ENCODE results near the gene VILL.
"Not testable (repeated sequence)": the region's sequence is repeated elsewhere in the genome, so short reads cannot be mapped to it uniquely, and the experiment has no call there.

The VILL gene

GRCh38 chr3:37968199-37968598 is 22.4 kb upstream of the VILL start:
- TF ChIP-seq, protein P1, sequence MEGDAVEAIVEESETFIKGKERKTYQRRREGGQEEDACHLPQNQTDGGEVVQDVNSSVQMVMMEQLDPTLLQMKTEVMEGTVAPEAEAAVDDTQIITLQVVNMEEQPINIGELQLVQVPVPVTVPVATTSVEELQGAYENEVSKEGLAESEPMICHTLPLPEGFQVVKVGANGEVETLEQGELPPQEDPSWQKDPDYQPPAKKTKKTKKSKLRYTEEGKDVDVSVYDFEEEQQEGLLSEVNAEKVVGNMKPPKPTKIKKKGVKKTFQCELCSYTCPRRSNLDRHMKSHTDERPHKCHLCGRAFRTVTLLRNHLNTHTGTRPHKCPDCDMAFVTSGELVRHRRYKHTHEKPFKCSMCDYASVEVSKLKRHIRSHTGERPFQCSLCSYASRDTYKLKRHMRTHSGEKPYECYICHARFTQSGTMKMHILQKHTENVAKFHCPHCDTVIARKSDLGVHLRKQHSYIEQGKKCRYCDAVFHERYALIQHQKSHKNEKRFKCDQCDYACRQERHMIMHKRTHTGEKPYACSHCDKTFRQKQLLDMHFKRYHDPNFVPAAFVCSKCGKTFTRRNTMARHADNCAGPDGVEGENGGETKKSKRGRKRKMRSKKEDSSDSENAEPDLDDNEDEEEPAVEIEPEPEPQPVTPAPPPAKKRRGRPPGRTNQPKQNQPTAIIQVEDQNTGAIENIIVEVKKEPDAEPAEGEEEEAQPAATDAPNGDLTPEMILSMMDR (IDR thresholded peaks at IDR 0.05; ENCODE audit: extremely low read depth, insufficient read depth, missing control alignments), result no peak
- in situ Hi-C loops (cut with MboI; ENCODE audit: low pct_unique_long_range_greater_than_20kb, low sequenced_read_pairs, unreplicated experiment), result loop anchor here (10.0 kb wide), 1 partner anchor 113 kb away; no protein-coding TSS in a partner anchor

GRCh38 chr3:37968813-37969595 is 21.6 kb upstream of the VILL start:
- TF ChIP-seq, protein P1 (IDR thresholded peaks at IDR 0.05; ENCODE audit: extremely low read depth, insufficient read depth, missing control alignments), result no peak
- no peak for DNase-seq (ENCODE audit: low spot score)
- in situ Hi-C loops (cut with MboI; ENCODE audit: low pct_unique_long_range_greater_than_20kb, low sequenced_read_pairs, unreplicated experiment), result loop anchor here (10.0 kb wide), 1 partner anchor 114 kb away; no protein-coding TSS in a partner anchor

More at GRCh38 chr3:37968199-37968598, 22.4 kb upstream of the VILL start:
- no peak for DNase-seq (ENCODE audit: low spot score)

DNA sequence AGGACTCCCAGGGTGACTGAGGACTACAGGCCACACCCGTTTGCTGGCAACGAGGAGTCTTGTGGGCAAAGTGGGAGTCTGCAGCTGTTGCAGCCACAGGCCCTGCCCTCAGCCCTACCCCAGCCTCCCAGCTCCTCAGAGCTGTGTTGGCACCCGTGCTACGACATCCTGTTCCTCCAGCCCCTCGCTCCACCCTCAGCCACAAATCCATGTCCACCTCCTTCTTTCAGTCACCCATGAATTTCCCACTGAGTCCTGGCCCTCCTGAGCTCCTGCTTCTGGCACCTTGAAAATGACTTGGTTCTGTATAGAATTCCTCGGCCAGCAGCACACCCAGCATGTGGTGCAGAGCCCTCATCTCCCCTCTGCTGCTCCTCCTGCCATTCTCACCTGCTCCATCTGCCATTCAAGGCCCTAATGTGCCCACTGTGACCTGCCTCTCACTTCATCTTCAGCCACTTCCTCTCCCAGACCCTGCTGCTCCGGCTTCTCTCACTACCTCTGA is 20.9 kb upstream of the VILL start:
- no peak for DNase-seq (ENCODE audit: low spot score)
- TF ChIP-seq, protein P1 (IDR thresholded peaks at IDR 0.05; ENCODE audit: extremely low read depth, insufficient read depth, missing control alignments), result no peak
- in situ Hi-C loops (cut with MboI; ENCODE audit: low pct_unique_long_range_greater_than_20kb, low sequenced_read_pairs, unreplicated experiment), result loop anchor here (10.0 kb wide), 1 partner anchor 115 kb away; no protein-coding TSS in a partner anchor

- DNase-seq (ENCODE audit: low spot score), result no peak
- in situ Hi-C loops (cut with MboI; ENCODE audit: low pct_unique_long_range_greater_than_20kb, low sequenced_read_pairs, unreplicated experiment), result no loop called here
- TF ChIP-seq, protein P1 (IDR thresholded peaks at IDR 0.05; ENCODE audit: extremely low read depth, insufficient read depth, missing control alignments), result no peak
Observed at GRCh38 chr3:37970802-37971201, 19.8 kb upstream of the VILL start.

DNA sequence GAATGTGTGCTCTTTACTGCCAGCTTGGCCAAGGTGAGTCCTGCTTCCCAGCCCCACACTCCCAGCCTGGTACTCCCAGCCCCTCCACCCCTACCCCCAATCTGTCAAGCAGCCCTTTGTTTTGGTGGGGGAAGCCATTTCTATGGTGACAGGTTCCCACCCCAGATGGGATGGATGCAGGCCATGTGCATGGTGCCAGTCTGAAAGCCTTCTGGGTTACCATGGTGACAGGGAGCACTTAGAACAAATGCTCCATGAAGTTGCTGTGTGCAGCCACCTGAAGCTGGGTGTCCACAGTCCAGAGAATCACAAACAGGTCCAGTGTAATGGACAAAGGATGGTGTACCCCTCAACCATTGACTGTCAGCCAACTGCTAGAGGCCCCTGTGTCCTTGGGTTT is 19.1 kb upstream of the VILL start:
- in situ Hi-C loops (cut with MboI; ENCODE audit: low pct_unique_long_range_greater_than_20kb, low sequenced_read_pairs, unreplicated experiment), result no loop called here
- TF ChIP-seq, protein P1 (IDR thresholded peaks at IDR 0.05; ENCODE audit: extremely low read depth, insufficient read depth, missing control alignments), result no peak
- no peak for DNase-seq (ENCODE audit: low spot score)

- DNase-seq (ENCODE audit: low spot score); in situ Hi-C loops (cut with MboI; ENCODE audit: low pct_unique_long_range_greater_than_20kb, low sequenced_read_pairs, unreplicated experiment): not testable (repeated sequence)
Observed at GRCh38 chr3:37972056-37972455, 18.5 kb upstream of the VILL start.

All from GM13977 (cell line).